HG02588 (cell line): ENCODE data around the gene MAP7.
A peak's percentile ranks its signal among the peaks of the same experiment; 100 is the strongest.

Source experiments
- ATAC-seq: cut with Tn5 transposase; IDR thresholded peaks from one replicate; pipeline ENCODE4 v1.9.1; 2021; ENCODE audit warnings: mild to moderate bottlenecking, moderate library complexity; ENCODE audit not compliant: unreplicated experiment

MAP7 gene

GRCh38 chr6:136566007-136566487 is 15.8 kb upstream of the MAP7 start:
- ATAC-seq: no peak

GRCh38 chr6:136564180-136564579 is 14.0 kb upstream of the MAP7 start:
- ATAC-seq: no peak

GRCh38 chr6:136563386-136564152 is 13.3 kb upstream of the MAP7 start:
- no peak for ATAC-seq

DNA sequence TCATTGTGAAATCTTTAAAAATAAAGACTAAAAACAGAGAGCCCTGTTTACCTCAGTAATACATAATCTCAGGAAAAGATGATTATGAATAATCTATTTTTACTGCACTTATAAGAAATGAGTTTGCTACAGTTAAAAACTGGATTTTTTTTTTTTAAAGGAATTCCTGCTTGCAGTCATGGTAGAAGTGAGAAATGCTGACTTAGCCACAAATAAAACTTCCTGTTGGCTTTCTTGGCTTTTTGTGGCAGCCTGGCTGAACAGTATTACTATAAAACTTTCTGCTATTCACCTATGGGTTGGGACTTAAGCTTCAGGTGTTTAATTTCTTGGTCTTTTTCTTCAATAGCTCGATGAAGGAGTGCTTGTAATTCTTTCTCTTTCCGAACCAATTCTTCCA is 12.0 kb upstream of the MAP7 start:
- ATAC-seq: no peak

DNA sequence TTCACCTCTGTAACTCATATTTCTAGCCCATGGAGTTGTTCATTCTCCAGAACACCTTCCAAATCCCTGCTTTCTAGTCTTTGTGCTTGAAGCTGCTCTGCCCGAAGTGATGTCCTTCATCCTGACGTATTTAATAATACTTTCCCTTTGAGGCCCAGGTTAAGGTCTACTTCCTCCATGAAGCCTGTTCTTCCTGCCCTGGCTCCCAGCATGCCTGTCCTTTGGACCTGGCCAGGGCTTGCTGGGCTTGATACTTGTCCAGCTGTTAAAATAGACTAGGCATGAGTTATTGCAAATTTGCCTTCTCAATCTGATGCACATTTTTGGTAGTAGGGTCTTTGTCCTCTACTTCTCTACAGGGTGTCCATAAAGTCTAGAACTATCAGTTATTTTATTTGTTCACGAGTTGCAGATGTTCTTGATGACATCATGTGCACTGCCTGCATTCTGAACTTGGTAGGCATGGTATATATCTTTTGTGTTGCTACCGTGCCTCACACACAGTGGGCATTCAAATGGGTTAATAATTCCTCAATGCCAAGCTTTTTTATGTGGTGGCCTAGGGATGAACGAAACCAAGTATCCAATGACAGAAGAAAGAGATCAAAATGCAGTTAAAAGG is 3.1 kb upstream of the MAP7 start:
- ATAC-seq: no peak

DNA sequence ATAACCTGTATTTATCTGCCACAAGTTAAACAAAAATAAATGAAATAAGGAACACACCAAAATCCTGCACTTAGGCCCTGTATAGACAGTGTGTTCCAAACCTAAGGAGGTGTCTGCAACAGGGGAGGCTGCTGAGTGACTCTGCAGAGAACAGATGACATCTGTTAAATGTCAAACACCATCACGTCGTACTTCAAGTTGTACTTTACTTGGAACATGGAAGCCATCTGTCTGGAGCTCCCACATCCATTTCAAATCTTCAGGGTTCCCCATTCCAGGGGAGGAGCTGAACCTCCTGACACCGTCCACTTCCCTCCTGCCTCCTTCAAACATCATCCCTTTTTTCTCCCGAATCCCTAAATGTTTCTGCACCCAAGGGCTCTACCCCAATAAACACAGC is 1.8 kb upstream of the MAP7 start:
- no peak for ATAC-seq

- no peak for ATAC-seq
Observed at GRCh38 chr6:136551103-136551502, 881 bp upstream of the MAP7 start.

GRCh38 chr6:136550045-136550329 is 235 bp downstream of the MAP7 start:
- peak; percentile 67 for ATAC-seq

- ATAC-seq: peak; percentile 15
Observed at GRCh38 chr6:136549300-136550044, 750 bp downstream of the MAP7 start.

- no peak for ATAC-seq
Observed at GRCh38 chr6:136548582-136549299, 1.5 kb downstream of the MAP7 start.

DNA sequence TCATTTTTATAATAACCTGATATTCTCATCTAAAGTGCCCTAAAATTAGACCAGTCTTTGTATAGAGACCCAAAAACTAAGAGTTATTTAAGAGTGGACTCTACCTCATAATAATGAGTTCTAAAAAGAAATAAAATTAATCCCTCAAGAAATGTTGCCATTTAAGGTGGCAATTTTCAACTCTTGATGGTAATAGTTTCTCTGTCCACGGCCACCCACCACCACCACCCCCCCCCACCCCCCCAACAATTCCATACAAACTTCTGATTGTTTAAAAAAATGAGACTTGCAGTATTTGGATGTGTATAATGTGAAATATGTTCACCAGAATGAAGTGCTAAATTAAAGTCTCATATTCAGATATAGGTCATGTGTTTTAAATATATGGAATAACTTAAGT is 2.4 kb downstream of the MAP7 start:
- ATAC-seq: no peak

DNA sequence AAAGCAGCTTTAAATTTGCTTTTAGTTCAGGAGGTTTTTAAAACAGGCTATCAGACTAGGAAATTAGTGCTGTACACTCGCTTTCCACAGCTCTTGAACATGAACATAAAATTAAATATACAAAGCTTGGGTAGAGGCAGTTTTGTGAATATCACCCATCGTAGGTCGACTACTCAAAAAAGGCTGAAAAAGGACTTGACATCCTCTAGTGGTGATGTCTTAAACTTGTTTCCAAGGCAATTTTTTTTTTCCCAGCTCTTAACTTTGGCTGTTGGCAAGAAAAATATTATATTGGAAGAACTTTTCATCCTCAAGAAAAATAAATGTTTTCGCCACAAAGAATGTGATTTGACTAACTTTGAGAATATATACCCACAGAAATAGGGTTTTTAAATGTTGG is 2.9 kb downstream of the MAP7 start:
- ATAC-seq: no peak

GRCh38 chr6:136546331-136546730 is 3.9 kb downstream of the MAP7 start:
- no peak for ATAC-seq

- no peak for ATAC-seq
Observed at GRCh38 chr6:136544326-136544725, 5.9 kb downstream of the MAP7 start.

DNA sequence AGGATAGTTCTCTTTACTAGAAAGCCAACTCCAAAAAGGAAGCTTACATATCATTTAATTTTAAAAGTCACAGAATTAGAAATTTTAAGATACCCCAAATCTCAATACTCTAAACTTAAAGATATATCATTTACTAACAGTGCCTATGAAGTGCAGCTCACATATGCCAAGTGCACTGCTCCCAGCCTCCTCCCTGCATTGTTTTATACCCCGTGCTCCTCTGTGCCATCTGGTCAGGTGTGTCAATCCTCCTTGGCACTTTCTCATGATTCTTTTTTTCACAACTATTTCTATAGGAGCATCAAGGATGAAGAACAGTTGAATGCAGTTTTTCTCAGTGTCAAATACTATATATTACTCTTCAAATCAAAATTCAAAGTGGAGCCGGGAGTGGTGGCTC is 8.8 kb downstream of the MAP7 start:
- no peak for ATAC-seq

GRCh38 chr6:136539967-136540652 is 10.1 kb downstream of the MAP7 start:
- ATAC-seq: no peak

DNA sequence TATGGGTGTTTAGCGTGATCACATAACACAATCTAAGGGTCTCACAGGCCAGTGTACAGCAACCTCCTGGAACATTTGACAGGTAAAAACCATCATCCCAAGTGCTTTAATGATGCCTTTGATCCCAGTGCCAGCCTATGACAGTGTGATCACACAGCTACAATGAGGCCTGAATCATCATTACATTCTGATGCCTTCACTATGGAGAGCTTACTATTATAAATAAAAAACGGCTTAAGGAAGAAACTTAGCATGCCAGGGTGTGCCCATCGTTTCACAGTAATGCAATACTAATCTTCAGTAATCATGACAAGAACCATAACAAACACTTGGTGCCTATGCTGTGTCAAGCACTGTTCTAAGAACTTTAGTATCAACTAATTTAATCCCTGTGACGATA is 11.4 kb downstream of the MAP7 start:
- ATAC-seq: no peak

DNA sequence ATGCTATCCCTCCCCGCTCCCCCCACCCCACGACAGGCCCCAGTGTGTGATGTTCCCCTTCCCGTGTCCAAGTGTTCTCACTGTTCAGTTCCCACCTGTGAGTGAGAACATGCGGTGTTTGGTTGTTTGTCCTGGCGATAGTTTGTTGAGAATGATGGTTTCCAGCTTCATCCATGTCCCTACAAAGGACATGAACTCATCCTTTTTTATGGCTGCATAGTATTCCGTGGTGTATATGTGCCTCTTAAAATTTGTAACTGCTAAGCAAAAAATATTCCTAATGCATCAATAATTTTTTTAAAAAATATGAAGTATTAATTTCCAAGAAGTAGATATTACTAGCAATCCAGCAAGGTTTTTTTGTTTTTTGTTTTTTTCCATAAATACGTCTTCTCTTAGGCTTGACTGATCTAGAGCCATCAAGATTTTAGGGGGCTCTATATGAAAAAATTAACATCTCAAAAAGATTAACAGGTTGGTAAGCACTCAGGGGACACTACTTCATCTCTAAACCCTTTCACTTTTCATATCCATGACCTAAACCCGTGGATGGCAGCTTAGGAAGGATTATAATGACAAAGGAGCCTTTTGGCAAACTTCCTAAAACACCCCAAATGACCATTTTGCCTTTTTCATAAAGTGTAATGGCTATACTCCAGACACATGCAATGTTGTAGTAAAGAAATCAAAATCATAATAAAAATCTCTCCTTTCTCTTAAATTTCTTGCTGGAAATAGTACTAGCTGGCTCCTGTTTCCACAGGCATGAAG is 14.2 kb downstream of the MAP7 start:
- ATAC-seq: no peak

DNA sequence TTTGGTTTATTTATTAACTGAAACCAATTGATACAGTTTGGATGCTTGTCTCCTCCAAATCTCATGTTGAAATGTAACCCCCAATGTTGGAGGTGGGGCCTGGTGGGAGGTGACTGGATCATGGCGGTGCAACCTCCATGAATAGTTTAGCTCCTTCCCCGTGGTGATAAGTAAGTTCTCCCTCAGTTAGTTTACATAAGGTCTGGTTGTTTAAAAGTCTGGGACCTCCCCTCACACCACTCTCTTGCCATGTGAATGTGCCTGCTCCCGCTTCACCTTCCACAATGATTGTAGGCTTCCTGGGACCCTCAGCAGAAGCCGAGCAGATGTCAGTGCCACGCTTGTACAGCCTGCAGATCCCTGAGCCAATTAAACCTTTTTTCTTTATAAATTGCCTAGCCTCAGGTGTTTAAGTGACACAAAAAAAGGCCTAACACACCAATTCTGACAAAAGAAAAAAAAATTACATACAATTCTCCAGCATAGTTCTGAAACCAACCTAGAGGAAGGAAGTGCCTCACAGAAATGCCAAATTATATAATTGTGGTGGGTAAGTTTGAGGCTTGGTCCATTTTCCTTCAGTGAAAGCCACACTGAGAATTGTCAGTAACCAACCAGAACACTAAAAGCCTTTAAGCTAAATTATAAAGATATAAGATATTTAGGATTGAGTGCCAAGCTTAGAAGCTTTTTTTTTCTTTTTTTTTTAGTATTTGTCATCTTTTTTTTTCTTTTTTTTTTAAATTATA is 15.0 kb downstream of the MAP7 start:
- no peak for ATAC-seq
